ENCODE measurements around the gene BRD7.

- TF ChIP-seq POLR2A (IDR thresholded peaks at IDR 0.05) (no peak), CTCF (IDR thresholded peaks at IDR 0.05) (no peak)
Observed at GRCh38 chr16:50266337-50267091, 102.3 kb downstream of the BRD7 start, which contains the start of gene ADCY7.

All from Peyer's patch (tissue), 4 donors.